GM21381 (cell line): ENCODE data around the gene PXDC1.
A peak's percentile ranks its signal among the peaks of the same experiment; 100 is the strongest.

Experiments
- ATAC-seq: cut with Tn5 transposase; IDR thresholded peaks from one replicate; pipeline ENCODE4 v1.9.1; 2021; ENCODE audit warnings: mild to moderate bottlenecking, moderate library complexity; ENCODE audit not compliant: unreplicated experiment

The PXDC1 gene

DNA sequence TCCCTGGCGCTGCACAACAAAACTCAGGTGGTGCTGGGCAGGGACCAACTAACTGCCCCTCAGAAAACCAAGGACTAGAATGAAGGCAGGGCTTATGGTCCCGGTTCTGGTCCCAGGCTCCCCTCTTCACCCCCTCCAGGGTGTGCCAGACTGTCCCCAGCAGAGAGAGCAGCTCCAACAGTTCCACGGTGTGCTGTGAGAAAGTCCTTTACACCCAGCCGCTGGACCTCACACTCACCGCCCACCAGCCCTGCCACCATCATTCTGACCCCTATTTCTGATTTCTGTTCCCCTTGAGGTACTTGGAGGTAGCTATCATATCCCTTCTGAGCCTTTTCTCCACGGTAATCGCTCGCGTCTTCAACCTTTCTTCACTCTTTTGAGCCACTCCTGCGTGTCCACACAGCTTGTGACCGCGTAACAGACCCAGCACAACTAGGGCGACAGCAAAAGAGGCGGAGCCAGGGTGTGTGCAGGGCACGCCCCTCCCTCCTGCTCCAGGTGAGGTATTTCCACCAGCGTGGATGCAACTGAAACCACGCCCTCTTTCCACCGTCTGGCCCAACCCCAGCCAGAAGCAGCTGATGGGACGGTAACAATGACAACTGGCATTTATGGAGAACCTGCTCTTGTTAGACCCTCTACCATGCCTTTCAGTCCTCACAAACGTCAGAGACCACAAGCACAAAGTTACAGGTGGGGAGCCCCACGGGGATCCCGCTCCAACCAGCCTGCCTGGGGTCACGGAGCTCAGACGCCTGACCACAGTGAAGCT is 2.3 kb downstream of the PXDC1 start:
- no peak for ATAC-seq

DNA sequence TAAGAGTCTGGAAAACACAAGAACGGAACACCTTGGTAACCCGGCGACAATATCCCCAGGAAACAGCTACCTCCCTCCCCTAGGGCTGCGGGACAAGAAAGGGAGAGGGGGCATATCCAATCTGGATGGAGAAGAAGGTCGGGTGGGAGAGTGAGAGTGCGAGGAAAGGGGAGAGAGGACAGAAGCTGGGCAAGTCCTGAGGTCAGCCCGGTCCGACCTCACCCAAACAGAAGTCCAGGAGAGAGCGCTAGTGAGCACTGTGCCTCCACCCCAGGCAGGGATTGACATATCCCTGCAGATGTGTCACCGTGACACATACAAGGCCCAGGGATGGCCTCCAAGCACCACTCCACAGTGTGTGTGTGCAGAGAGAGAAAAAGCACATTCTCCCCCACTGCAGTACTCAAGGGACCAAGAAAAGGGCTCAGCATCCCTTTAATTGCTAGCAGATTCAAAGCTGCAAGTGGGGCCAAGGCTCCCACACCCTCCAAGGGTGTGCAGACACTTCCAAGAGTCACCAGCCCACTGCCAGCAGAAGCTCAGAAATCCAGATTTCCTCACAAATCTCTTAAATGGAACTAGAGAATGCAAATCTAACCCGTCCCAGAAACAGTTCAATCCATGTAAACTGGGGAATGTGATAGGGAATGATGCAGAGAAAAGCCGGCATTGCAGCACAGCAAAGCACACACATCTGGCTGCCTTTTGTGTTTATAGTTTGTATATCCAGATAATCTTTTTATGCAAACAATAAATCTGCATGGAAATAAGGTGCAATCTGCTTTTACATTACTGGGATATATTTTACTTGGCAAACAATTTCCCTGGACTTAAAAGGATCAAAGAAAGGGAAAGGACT is 3.1 kb downstream of the PXDC1 start:
- ATAC-seq, result no peak

GRCh38 chr6:3747100-3747737 is 4.3 kb downstream of the PXDC1 start:
- no peak for ATAC-seq

DNA sequence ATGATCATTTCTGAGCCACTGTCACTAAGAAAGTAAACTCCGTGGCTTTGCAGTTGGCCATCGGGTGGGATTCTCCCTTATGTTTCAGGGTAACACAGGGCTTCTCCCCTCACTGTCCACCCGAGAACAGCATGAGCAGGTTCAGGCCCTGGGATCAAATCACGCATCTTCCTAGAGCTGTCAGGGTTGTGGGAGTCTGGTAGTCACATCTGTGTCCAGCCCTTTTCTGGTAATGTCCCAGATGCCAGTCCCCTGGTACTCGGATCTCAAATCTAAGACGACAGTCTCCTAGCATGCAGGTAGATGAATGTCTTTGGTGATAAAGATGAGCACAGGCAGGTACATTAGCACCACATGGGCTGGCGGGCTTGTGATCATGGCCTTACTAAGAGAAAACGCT is 4.8 kb downstream of the PXDC1 start:
- no peak for ATAC-seq

DNA sequence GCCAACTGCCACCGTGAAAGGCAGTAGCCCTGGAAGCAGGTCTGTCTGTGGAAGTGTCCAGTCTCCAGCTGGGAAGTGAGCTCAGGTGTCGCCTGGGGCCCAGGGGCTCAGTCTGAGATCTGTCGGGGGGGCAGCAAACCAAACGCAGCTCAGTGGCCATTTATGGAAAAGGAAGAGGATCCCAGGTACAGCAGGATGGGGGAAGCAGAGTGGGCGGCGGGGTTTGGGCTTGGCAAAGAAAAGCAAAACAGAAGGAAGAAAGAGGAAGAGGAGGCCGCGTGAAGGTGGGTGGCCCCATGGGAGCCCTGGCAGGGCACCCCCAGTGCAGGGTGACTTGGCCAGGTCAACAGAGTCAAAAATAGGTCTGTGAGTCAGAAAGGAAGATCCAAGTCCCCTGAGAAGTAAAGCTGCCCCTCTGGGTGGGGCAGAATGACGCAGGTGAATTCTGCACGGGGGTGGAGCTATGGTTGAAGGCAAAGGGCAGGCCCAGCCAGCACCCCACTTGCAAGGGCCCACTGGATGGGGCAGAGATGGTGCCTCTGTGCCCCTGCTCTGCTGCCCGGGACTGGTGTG is 5.3 kb downstream of the PXDC1 start:
- no peak for ATAC-seq

DNA sequence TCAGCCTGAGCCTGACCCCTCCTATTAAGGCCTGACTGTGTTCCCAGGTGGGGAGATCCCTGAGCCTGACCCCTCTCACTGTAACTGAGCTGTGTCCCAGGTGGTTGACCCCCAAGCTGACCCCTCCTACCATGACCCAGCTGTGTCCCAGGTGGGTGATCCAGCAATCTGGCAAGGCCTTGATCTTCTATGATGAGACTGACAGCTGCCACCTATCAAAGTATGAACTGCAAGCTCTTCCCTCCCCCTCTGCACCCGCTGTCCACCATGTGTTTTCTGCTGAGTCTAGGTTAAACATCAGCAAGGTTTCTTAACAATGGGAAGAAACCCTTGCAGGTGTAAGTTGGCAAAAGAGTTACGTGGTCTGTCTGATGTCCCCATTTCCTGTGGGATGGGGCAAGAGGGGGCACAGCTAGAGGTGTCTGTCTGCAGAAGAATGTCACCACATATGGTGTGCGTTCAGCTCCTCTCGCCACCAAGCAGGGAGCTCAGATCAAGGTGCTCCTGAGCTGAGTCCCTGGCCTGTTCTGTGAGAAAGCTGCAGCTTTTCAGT is 5.9 kb downstream of the PXDC1 start:
- ATAC-seq, result no peak

- no peak for ATAC-seq
These were observed 6.5 kb downstream of the PXDC1 start for GRCh38 chr6:3744901-3745470.

DNA sequence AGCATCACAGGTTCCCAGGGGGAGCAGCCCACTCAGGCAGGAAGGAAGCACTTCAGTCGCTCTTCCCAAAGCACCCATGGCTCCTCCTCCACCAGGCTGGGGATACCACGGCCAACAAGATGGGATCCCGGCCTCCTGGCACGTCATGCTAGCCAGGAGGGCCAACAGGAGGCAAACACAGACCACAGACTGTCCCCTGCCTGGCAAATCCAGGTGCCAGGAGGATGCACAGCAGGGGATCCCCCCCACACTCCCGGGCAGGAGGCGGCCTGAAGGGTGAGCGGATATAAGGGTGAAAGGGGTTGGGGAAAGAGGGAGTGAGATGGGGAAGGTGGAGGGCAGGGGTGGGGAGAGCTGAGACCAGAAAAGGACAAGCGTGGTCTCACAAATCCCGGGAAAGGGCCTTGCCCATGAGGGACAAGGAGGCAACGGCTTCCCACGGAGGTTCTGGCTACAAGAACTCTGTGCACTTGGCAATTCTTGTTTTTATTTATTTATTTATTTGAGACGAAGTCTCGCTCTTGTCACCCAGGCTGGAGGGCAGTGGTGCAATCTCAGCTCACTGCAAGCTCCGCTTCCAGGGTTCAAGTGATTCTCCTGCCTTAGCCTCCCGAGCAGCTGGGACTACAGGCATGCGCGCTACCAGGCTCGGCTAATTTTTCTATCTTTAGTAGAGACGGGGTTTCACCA is 7.2 kb downstream of the PXDC1 start:
- no peak for ATAC-seq

GRCh38 chr6:3743541-3743940 is 8.0 kb downstream of the PXDC1 start:
- no peak for ATAC-seq

DNA sequence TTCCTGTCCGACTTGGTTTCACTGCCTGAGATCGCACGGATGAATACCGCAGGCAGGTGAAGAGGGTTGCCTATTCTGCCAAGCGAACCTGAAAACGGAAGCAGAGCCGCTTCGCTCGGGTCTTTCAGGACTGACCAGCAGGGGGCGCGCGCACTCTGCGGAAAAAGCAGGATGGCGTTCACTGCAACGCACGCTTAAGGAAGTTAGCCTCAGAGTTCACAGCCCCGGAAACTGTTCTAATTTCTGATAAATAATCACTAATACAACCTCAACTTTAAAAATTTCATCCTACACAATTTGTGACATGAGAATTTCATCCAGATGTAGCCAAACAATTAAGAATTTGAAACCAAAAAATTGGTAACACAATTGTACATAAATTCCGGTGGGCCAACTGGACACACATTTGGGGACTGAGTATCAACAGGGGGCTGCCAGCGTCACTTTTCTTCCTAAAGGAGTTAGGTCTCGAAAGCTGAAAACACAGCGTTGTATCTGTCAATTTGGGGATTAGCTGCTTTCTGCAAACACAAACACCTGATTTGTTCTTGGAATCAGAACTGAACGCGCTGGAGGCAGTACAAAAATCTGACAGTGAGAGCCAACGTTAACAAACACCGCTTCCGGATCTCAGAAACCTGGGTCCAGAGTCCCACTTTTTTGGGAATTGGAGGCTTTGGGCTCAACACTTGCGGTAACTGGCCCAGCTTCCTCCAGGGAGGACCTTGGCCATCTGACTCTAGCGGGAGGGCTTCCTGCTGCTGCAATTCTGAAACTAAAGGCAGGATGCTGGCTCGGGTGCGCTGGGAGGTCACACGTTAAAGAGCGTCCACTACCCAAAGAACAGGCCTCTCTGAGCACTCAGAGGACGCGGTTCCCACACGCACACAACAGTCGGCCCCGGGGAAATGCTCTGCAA is 8.8 kb downstream of the PXDC1 start:
- peak; percentile 63 for ATAC-seq

- ATAC-seq, result no peak
These were observed 9.5 kb downstream of the PXDC1 start for GRCh38 chr6:3742076-3742425.

- no peak for ATAC-seq
These were observed 10.0 kb downstream of the PXDC1 start for GRCh38 chr6:3741477-3741871.

GRCh38 chr6:3740551-3741476 is 10.7 kb downstream of the PXDC1 start:
- ATAC-seq, result no peak

DNA sequence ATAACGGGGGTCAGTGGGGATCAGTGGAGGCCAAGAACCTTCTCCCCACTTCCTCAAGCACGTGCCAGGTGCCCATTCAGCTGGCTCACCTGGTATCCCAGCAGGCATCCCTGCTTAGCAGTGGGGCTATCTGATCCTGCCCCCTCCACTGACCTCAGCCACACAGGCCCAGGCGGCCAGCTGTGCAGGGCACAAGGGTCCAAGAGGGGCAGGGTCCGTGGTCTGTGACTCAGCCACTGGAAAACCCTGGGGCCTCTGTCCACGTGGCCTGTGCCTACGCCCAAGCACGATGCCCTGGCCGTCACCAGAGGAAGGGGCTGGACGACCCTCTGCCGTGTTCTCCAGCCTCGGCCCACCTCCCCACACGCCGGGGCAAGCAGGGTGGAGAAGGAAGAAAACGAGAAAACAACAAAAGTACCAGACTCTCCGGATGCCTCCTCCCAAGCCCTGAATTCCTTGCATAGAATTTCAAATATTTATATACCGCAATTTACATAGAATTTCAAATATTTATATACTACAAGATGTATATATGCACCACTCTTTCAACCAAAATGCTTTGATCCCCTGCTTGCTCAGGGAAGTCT is 12.1 kb downstream of the PXDC1 start:
- ATAC-seq, result no peak

DNA sequence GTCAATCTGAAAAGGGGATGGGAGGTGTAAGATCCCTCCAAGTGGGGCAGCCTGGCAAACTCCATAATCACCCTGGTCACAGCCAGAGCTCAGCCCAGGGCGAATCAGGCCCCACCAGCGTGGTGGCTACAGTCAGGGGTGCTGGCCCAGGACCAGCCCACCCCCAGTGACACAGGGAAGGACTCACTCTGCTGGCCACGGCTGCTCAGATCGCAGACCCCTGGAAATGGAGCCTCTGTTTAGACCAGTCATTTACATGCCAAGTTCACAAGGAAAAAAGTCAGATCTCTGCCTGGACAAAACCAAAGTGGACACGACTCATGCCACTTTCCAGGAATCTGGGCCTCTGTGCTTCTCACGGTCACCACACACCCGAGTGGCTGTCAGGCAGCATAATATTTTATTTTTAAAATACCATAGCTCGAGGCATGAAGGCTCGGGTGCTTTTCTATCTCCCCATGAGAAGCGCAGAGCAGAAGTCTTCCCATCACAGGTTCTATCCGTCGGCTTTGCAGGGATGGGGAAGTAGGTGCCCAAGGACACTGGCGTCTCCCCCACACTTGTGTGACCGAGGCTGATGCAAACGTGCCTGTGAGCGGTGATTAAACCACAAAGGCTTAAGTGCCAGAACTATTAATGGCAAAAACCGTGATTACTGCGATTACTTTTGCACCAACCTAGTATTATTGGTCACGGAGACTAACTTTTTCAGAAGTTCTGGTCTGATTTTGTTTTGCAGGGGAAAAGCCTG is 13.0 kb downstream of the PXDC1 start:
- ATAC-seq, result no peak

GRCh38 chr6:3737831-3738210 is 13.7 kb downstream of the PXDC1 start:
- ATAC-seq, result no peak
